ENCODE data around the gene MAGEA4. TPM values are rescaled to one million over a fixed set of nuclear protein-coding genes. Genes with fewer than 3 reads are reported as not detected.

Gene MAGEA4
- total RNA-seq, 1 experiment from 2014 or later = not detected

DNA sequence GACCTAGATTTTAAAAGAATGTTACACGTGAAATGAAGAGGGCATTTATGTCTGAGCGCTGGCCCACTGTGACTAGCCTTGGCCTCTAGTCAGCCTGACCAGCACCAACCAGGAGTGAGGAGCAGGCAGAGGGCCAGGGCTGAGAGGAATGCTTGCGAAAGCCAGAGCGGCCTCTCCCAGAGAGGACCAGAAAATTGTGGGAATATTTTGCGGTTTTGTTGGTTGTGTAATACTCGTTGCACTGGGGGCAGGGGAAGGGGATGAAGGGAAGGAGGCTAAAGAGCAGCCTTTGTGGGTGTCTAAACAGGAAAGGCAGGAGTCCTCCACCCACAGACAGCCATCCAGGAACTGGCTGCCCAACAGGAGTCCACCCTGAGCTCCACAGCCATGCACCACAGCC, 58.0 kb downstream of the MAGEA4 start:
- TF ChIP-seq, protein P1, sequence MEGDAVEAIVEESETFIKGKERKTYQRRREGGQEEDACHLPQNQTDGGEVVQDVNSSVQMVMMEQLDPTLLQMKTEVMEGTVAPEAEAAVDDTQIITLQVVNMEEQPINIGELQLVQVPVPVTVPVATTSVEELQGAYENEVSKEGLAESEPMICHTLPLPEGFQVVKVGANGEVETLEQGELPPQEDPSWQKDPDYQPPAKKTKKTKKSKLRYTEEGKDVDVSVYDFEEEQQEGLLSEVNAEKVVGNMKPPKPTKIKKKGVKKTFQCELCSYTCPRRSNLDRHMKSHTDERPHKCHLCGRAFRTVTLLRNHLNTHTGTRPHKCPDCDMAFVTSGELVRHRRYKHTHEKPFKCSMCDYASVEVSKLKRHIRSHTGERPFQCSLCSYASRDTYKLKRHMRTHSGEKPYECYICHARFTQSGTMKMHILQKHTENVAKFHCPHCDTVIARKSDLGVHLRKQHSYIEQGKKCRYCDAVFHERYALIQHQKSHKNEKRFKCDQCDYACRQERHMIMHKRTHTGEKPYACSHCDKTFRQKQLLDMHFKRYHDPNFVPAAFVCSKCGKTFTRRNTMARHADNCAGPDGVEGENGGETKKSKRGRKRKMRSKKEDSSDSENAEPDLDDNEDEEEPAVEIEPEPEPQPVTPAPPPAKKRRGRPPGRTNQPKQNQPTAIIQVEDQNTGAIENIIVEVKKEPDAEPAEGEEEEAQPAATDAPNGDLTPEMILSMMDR (conservative IDR thresholded peaks at IDR 0.05) = no peak
- no peak for TF ChIP-seq EZH2 (IDR thresholded peaks at IDR 0.05; ENCODE audit: low read depth)
- ChIA-PET CTCF (no interaction called here), POLR2A (ENCODE audit: unreplicated experiment) (interaction anchor here (0.6 kb wide), 1 partner anchor 1604 kb away, joined by 6 read pairs; no protein-coding TSS in a partner anchor)
- H3K4me1 ChIP-seq (replicated peaks; ENCODE audit: insufficient read depth) = peaks cover 35% of the 10 kb centered on the region
- no peaks in the 10 kb centered on the region for H3K27me3 ChIP-seq (ENCODE audit: insufficient read depth, low read depth)
- no peak overlapping the region for H2AFZ ChIP-seq
- peaks cover 18% of the 10 kb centered on the region for H3K36me3 ChIP-seq (ENCODE audit: low read depth)
- peaks cover 4% of the 10 kb centered on the region; the same call in 1 of the 2 replicates for H3F3A ChIP-seq (ENCODE audit: insufficient read depth, low read depth)
- DNase-seq = peak; percentile 74 to 97
- H3K9me2 ChIP-seq (ENCODE audit: insufficient read depth) = no peaks in the 10 kb centered on the region
- H3K4me2 ChIP-seq = peak overlapping the region; percentile 75
- peaks cover 52% of the 10 kb centered on the region for H3K79me2 ChIP-seq (ENCODE audit: low read depth)
- H4K20me1 ChIP-seq (ENCODE audit: insufficient read depth) = no peaks in the 10 kb centered on the region
- H3K4me3 ChIP-seq = peak overlapping the region; percentile 45; the same call in 1 of the 2 replicates
- H3K9me3 ChIP-seq (ENCODE audit: insufficient read depth, low read depth) = no peaks in the 10 kb centered on the region; the same call in 1 of the 2 replicates
- peak overlapping the region; percentile 60 for H3K27ac ChIP-seq
- intact Hi-C loops (cut with micrococcal nuclease; ENCODE audit: unreplicated experiment) = loop anchor here (5.0 to 10.0 kb wide), 2 partner anchors 98 to 216 kb away; no protein-coding TSS in a partner anchor
- BruUV-seq (replicated peaks) = no TSS peak

DNA sequence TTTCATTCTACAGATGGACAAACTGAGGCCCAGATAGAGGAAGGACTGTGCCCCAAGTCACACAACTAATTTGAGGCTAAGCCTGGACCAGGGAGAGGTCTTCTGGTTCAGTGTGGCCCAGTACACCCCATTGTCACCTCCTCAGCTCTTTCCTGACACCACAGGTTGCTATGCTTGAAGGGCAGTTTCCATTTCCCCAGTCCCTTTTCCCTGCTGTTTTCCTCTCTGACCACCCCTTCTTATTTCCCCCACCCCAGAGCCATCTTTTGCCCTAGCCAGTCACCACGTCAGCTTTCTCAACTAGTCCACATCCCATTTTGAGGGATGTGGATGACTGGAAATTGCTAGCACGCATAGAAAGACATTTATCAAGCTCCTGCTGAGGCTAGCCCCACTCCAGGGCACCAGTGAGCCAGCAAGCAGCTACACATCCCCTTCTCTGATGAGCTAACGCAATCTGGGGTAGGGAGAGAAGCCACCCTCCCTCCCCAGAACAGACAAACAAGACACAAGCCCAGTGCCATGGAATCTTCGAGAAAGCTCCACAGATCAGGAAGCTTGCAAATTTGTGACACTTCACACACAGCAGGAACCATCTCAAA, 60.5 kb downstream of the MAGEA4 start:
- CTCF ChIA-PET = no interaction called here
- no TSS peak for BruUV-seq (replicated peaks)
- Histone ChIP-seq H3K36me3 (ENCODE audit: low read depth) (peaks cover 18% of the 10 kb centered on the region), H3K9me3 (ENCODE audit: insufficient read depth, low read depth) (no peaks in the 10 kb centered on the region), H2AFZ (no peak overlapping the region; the same call in 1 of the 2 replicates), H3F3A (ENCODE audit: insufficient read depth, low read depth) (peaks cover 4% of the 10 kb centered on the region; the same call in 1 of the 2 replicates), H3K27me3 (ENCODE audit: insufficient read depth, low read depth) (no peaks in the 10 kb centered on the region), H3K79me2 (ENCODE audit: low read depth) (peaks cover 52% of the 10 kb centered on the region), H3K4me2 (peak overlapping the region; percentile 75), H3K4me3 (peak overlapping the region; percentile 57), H3K9me2 (ENCODE audit: insufficient read depth) (no peaks in the 10 kb centered on the region), H3K27ac (peak overlapping the region; percentile 8; the same call in 1 of the 2 replicates), H3K4me1 (replicated peaks; ENCODE audit: insufficient read depth) (peaks cover 51% of the 10 kb centered on the region), H4K20me1 (ENCODE audit: insufficient read depth) (no peaks in the 10 kb centered on the region)
- DNase-seq = no peak
- intact Hi-C loops (cut with micrococcal nuclease; ENCODE audit: unreplicated experiment) = loop anchor here (5.0 to 10.0 kb wide), 2 partner anchors 101 to 218 kb away; no protein-coding TSS in a partner anchor
- POLR2A ChIA-PET (ENCODE audit: unreplicated experiment) = interaction anchor here (0.6 kb wide), 1 partner anchor 214 kb away, joined by 5 read pairs; no protein-coding TSS in a partner anchor
- TF ChIP-seq, protein P1 (conservative IDR thresholded peaks at IDR 0.05) = no peak
- TF ChIP-seq EZH2 (IDR thresholded peaks at IDR 0.05; ENCODE audit: low read depth) = no peak

DNA sequence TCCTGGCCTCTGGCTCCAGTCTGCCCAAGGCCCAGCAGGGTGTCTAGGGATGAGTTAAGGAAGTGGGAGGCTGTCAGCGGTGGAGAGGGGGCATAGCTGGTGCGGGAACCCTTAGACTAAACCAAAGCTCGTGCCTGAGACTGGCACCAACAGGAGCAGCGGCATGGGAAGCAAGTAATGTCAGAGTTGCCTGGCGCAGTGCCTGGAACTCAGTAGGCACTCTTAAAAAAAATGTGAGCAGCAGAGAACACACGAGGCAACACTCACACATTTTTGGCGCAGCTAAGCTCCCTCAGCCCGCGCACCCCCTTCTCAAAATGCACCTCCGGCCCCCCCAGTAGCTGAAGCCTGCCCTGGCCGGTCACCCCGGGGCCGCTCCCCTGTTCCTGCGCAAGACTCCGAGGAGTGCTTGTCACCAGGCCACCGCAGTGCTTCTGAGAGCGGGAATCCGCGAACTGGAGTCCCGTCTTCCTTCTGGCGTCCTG, 61.2 kb downstream of the MAGEA4 start:
- ChIA-PET POLR2A (ENCODE audit: unreplicated experiment) (no interaction called here), CTCF (no interaction called here)
- Histone ChIP-seq H2AFZ (peak overlapping the region; percentile 41), H3K27me3 (ENCODE audit: insufficient read depth, low read depth) (no peaks in the 10 kb centered on the region), H3K4me3 (peak overlapping the region; percentile 57), H3F3A (ENCODE audit: insufficient read depth, low read depth) (peaks cover 4% of the 10 kb centered on the region; the same call in 1 of the 2 replicates), H4K20me1 (ENCODE audit: insufficient read depth) (no peaks in the 10 kb centered on the region), H3K79me2 (ENCODE audit: low read depth) (peaks cover 51% of the 10 kb centered on the region), H3K4me2 (peak overlapping the region; percentile 75), H3K9me3 (ENCODE audit: insufficient read depth, low read depth) (no peaks in the 10 kb centered on the region), H3K4me1 (replicated peaks; ENCODE audit: insufficient read depth) (peaks cover 51% of the 10 kb centered on the region), H3K36me3 (ENCODE audit: low read depth) (peaks cover 12% of the 10 kb centered on the region), H3K9me2 (ENCODE audit: insufficient read depth) (no peaks in the 10 kb centered on the region), H3K27ac (peak overlapping the region; percentile 8; the same call in 1 of the 2 replicates)
- BruUV-seq (replicated peaks) = no TSS peak
- TF ChIP-seq, protein P1 (conservative IDR thresholded peaks at IDR 0.05) = no peak
- TF ChIP-seq EZH2 (IDR thresholded peaks at IDR 0.05; ENCODE audit: low read depth) = no peak
- intact Hi-C loops (cut with micrococcal nuclease; ENCODE audit: unreplicated experiment) = loop anchor here (5.0 to 10.0 kb wide), 2 partner anchors 102 to 219 kb away; no protein-coding TSS in a partner anchor
- DNase-seq = no peak

Small RNA genes within 50 kb of the gene (microRNA-seq; reads per million reads assigned to microRNA genes)
- gene MIR224 (ENCODE audit: borderline number of aligned reads, borderline replicate concordance) (1,455 reads per million, percentile 79 among the genes with 10 or more reads in this experiment), gene MIR452 (ENCODE audit: borderline number of aligned reads, borderline replicate concordance) (381 reads per million, percentile 66 among the genes with 10 or more reads in this experiment)

Other genes with a start within 250 kb of the MAGEA4 start
- gene PRRG3, start 217.4 kb upstream of the MAGEA4 start, total RNA-seq (2021) = not detected in 2 replicates
- gene FATE1, start 196.9 kb upstream of the MAGEA4 start, total RNA-seq (2021) = not detected in 2 replicates
- gene CNGA2, start 178.1 kb upstream of the MAGEA4 start, total RNA-seq (2021) = not detected in 2 replicates
- gene GABRE, start 61.8 kb downstream of the MAGEA4 start, total RNA-seq (2021) = 22.1 and 24.5 TPM in 2 replicates
- gene MAGEA10, start 225.7 kb downstream of the MAGEA4 start, total RNA-seq (2021) = not detected in 2 replicates